ENCODE data around the gene ALPK3. TPM values are rescaled to one million over a fixed set of nuclear protein-coding genes. Genes with fewer than 3 reads are reported as not detected.

ALPK3 gene
- total and polyA plus RNA-seq, 2 experiments from 2014 or later, result 3.7 to 29.7 TPM

- DNase-seq (ENCODE audit: low spot score) (no peak), ATAC-seq (no peak)
- Histone ChIP-seq H3K4me3 (no peak overlapping the region), H4K20me1 (replicated peaks; ENCODE audit: insufficient read depth) (no peaks in the 10 kb centered on the region), H3F3A (replicated peaks; ENCODE audit: low read depth) (no peaks in the 10 kb centered on the region), H3K4me2 (no peak overlapping the region), H3K27ac (ENCODE audit: low read depth) (no peak overlapping the region), H2AFZ (no peak overlapping the region), H3K79me2 (replicated peaks; ENCODE audit: insufficient read depth) (no peaks in the 10 kb centered on the region), H3K4me1 (ENCODE audit: insufficient read depth) (no peaks in the 10 kb centered on the region; the same call in 1 of the 2 replicates), H3K9me2 (ENCODE audit: insufficient read depth) (no peaks in the 10 kb centered on the region), H3K27me3 (ENCODE audit: insufficient read depth) (no peaks in the 10 kb centered on the region), H3K36me3 (ENCODE audit: insufficient read depth) (no peaks in the 10 kb centered on the region)
- Mint-ChIP-seq H3K9me3 (no peaks in the 10 kb centered on the region), H3K4me3 (no peak overlapping the region), H3K4me1 (peaks cover 8% of the 10 kb centered on the region), H3K27me3 (ENCODE audit: insufficient read depth, low read depth, poor library complexity) (peaks cover 6% of the 10 kb centered on the region), H3K36me3 (ENCODE audit: low read depth) (no peaks in the 10 kb centered on the region), H3K27ac (no peak overlapping the region)
- no peak for TF ChIP-seq ZNF462 (CRISPR knock-in tag; IDR thresholded peaks at IDR 0.05)
- no peak for TF ChIP-seq CREB1 (CRISPR knock-in tag; IDR thresholded peaks at IDR 0.05; ENCODE audit: low read depth)
- no peak for TF ChIP-seq CTCF (conservative IDR thresholded peaks at IDR 0.05; ENCODE audit: low read depth in 2 of 2)
- no peak for TF ChIP-seq REST (IDR thresholded peaks at IDR 0.05; ENCODE audit: unreplicated experiment)
- TF ChIP-seq EZH2phosphoT487 (IDR thresholded peaks at IDR 0.05; ENCODE audit: unreplicated experiment), result no peak
- TF ChIP-seq ZNF331 (CRISPR knock-in tag; IDR thresholded peaks at IDR 0.05; ENCODE audit: low read depth), result no peak
- TF ChIP-seq POLR2AphosphoS5 (IDR thresholded peaks at IDR 0.05; ENCODE audit: low read depth), result no peak
- TF ChIP-seq ZNF114 (CRISPR knock-in tag; IDR thresholded peaks at IDR 0.05), result no peak
- no peak for TF ChIP-seq ETS1 (IDR thresholded peaks at IDR 0.05)
- TF ChIP-seq JUNB (IDR thresholded peaks at IDR 0.05; ENCODE audit: unreplicated experiment), result no peak
- TF ChIP-seq STAT1 (IDR thresholded peaks at IDR 0.05; ENCODE audit: unreplicated experiment), result no peak
- TF ChIP-seq EZH2 (IDR thresholded peaks at IDR 0.05; ENCODE audit: low read depth, unreplicated experiment), result no peak
- no peak for TF ChIP-seq NANOG (IDR thresholded peaks at IDR 0.05; ENCODE audit: borderline replicate concordance)
Observed at GRCh38 chr15:84883466-84883865, 66.3 kb downstream of the ALPK3 start.

Data from GM23338 (cell line).